Measurements from ENCODE around the gene TRNT1. TPM values are rescaled to one million over a fixed set of nuclear protein-coding genes. Genes with fewer than 3 reads are reported as not detected.

Gene TRNT1
- total RNA-seq, 1 experiment from 2014 or later, result 22.8 TPM

GRCh38 chr3:3087716-3088465 lies 38.8 kb upstream of the TRNT1 start:
- CTCF ChIA-PET, result no interaction called here
- BruUV-seq (replicated peaks), result no TSS peak
- in situ Hi-C loops (cut with HindIII; ENCODE audit: low pct_unique_long_range_greater_than_20kb, low sequenced_read_pairs), result no loop called here

DNA sequence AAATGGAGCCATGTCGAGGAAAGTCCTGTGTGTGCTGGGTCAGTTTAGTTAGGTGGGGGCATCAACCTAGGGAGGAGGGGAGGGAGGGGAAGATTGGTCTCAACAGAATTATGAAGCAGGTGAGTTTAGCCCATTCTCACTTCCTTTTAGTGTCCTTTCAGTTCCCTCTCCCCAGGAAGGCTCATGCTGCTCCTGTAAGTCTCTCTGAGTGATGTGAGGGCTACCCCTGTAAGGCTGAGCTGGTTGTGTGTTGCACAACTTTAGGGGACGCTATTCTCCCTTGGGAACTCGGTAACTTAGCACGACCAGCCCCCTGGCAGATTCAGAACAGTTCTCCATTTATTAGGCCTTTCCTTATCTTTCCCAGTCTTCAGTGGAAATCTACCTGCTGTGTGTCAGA lies 37.7 kb upstream of the TRNT1 start:
- no peaks in the 10 kb centered on the region for H3K9me3 ChIP-seq (ENCODE audit: control insufficient read depth, insufficient read depth, low read depth, low read length)
- no TSS peak for BruUV-seq (replicated peaks)
- intact Hi-C loops (cut with micrococcal nuclease; ENCODE audit: unreplicated experiment), result no loop called here

More at GRCh38 chr3:3087716-3088465, 38.8 kb upstream of the TRNT1 start:
- H3K9me3 ChIP-seq (ENCODE audit: control insufficient read depth, insufficient read depth, low read depth, low read length), result no peaks in the 10 kb centered on the region
- DNase-seq (ENCODE audit: low read depth, low spot score), result no peak
- no peak overlapping the region for H3K27ac ChIP-seq (ENCODE audit: low read length)
- no peaks in the 10 kb centered on the region for H3K36me3 ChIP-seq (ENCODE audit: control insufficient read depth, insufficient read depth, low read length)
- TF ChIP-seq, protein P1, sequence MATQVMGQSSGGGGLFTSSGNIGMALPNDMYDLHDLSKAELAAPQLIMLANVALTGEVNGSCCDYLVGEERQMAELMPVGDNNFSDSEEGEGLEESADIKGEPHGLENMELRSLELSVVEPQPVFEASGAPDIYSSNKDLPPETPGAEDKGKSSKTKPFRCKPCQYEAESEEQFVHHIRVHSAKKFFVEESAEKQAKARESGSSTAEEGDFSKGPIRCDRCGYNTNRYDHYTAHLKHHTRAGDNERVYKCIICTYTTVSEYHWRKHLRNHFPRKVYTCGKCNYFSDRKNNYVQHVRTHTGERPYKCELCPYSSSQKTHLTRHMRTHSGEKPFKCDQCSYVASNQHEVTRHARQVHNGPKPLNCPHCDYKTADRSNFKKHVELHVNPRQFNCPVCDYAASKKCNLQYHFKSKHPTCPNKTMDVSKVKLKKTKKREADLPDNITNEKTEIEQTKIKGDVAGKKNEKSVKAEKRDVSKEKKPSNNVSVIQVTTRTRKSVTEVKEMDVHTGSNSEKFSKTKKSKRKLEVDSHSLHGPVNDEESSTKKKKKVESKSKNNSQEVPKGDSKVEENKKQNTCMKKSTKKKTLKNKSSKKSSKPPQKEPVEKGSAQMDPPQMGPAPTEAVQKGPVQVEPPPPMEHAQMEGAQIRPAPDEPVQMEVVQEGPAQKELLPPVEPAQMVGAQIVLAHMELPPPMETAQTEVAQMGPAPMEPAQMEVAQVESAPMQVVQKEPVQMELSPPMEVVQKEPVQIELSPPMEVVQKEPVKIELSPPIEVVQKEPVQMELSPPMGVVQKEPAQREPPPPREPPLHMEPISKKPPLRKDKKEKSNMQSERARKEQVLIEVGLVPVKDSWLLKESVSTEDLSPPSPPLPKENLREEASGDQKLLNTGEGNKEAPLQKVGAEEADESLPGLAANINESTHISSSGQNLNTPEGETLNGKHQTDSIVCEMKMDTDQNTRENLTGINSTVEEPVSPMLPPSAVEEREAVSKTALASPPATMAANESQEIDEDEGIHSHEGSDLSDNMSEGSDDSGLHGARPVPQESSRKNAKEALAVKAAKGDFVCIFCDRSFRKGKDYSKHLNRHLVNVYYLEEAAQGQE (IDR thresholded peaks at IDR 0.05; ENCODE audit: insufficient read depth in 1 of 2, low read depth in 2 of 2, low read length in 1 of 2), result no peak
- TF ChIP-seq, protein P2, sequence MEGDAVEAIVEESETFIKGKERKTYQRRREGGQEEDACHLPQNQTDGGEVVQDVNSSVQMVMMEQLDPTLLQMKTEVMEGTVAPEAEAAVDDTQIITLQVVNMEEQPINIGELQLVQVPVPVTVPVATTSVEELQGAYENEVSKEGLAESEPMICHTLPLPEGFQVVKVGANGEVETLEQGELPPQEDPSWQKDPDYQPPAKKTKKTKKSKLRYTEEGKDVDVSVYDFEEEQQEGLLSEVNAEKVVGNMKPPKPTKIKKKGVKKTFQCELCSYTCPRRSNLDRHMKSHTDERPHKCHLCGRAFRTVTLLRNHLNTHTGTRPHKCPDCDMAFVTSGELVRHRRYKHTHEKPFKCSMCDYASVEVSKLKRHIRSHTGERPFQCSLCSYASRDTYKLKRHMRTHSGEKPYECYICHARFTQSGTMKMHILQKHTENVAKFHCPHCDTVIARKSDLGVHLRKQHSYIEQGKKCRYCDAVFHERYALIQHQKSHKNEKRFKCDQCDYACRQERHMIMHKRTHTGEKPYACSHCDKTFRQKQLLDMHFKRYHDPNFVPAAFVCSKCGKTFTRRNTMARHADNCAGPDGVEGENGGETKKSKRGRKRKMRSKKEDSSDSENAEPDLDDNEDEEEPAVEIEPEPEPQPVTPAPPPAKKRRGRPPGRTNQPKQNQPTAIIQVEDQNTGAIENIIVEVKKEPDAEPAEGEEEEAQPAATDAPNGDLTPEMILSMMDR (IDR thresholded peaks at IDR 0.05), result no peak
- TF ChIP-seq SIN3A (IDR thresholded peaks at IDR 0.05; ENCODE audit: borderline replicate concordance, insufficient read depth, low read depth, low read length), result no peak
- TF ChIP-seq POLR2AphosphoS5 (IDR thresholded peaks at IDR 0.05; ENCODE audit: low read depth, low read length), result no peak
- no peak for TF ChIP-seq TCF7L2 (IDR thresholded peaks at IDR 0.05; ENCODE audit: low read depth, low read length)
- H3K4me3 ChIP-seq (ENCODE audit: low read depth in 2 of 2, low read length in 2 of 2), result no peak overlapping the region
- no peak for ATAC-seq
- intact Hi-C loops (cut with micrococcal nuclease; ENCODE audit: unreplicated experiment), result no loop called here
- POLR2A ChIA-PET, result interaction anchor here (0.6 kb wide), 1 partner anchor 1225 kb away, joined by 10 read pairs; no protein-coding TSS in a partner anchor
- no peaks in the 10 kb centered on the region for H3K4me1 ChIP-seq (ENCODE audit: control insufficient read depth, insufficient read depth, low read length)
- H3K27me3 ChIP-seq (ENCODE audit: control insufficient read depth, insufficient read depth, low read length), result no peaks in the 10 kb centered on the region

More for the DNA sequence above, 37.7 kb upstream of the TRNT1 start:
- Histone ChIP-seq H3K4me3 (ENCODE audit: low read depth in 2 of 2, low read length in 2 of 2) (no peak overlapping the region), H3K27ac (ENCODE audit: low read length) (no peak overlapping the region), H3K4me1 (ENCODE audit: control insufficient read depth, insufficient read depth, low read length) (no peaks in the 10 kb centered on the region), H3K36me3 (ENCODE audit: control insufficient read depth, insufficient read depth, low read length) (no peaks in the 10 kb centered on the region), H3K27me3 (ENCODE audit: control insufficient read depth, insufficient read depth, low read length) (no peaks in the 10 kb centered on the region)
- DNase-seq (ENCODE audit: low read depth, low spot score) (no peak), ATAC-seq (no peak)
- POLR2A ChIA-PET, result no interaction called here
- CTCF ChIA-PET, result no interaction called here
- in situ Hi-C loops (cut with HindIII; ENCODE audit: low pct_unique_long_range_greater_than_20kb, low sequenced_read_pairs), result no loop called here
- TF ChIP-seq, protein P1 (IDR thresholded peaks at IDR 0.05; ENCODE audit: insufficient read depth in 1 of 2, low read depth in 2 of 2, low read length in 1 of 2), result no peak
- TF ChIP-seq SIN3A (IDR thresholded peaks at IDR 0.05; ENCODE audit: borderline replicate concordance, insufficient read depth, low read depth, low read length), result no peak
- no peak for TF ChIP-seq TCF7L2 (IDR thresholded peaks at IDR 0.05; ENCODE audit: low read depth, low read length)
- TF ChIP-seq, protein P2 (IDR thresholded peaks at IDR 0.05), result no peak
- no peak for TF ChIP-seq POLR2AphosphoS5 (IDR thresholded peaks at IDR 0.05; ENCODE audit: low read depth, low read length)

All from Panc1 (cell line).